GM18511 (cell line): Measurements from ENCODE around the gene OR1D5.
"Not testable (repeated sequence)": the region's sequence is repeated elsewhere in the genome, so short reads cannot be mapped to it uniquely, and the experiment has no call there.

ENCODE experiments used
- ATAC-seq: cut with Tn5 transposase; IDR thresholded peaks from one replicate; pipeline ENCODE4 v1.9.1; 2021; ENCODE audit warnings: mild to moderate bottlenecking, moderate library complexity; ENCODE audit not compliant: unreplicated experiment

Gene OR1D5

DNA sequence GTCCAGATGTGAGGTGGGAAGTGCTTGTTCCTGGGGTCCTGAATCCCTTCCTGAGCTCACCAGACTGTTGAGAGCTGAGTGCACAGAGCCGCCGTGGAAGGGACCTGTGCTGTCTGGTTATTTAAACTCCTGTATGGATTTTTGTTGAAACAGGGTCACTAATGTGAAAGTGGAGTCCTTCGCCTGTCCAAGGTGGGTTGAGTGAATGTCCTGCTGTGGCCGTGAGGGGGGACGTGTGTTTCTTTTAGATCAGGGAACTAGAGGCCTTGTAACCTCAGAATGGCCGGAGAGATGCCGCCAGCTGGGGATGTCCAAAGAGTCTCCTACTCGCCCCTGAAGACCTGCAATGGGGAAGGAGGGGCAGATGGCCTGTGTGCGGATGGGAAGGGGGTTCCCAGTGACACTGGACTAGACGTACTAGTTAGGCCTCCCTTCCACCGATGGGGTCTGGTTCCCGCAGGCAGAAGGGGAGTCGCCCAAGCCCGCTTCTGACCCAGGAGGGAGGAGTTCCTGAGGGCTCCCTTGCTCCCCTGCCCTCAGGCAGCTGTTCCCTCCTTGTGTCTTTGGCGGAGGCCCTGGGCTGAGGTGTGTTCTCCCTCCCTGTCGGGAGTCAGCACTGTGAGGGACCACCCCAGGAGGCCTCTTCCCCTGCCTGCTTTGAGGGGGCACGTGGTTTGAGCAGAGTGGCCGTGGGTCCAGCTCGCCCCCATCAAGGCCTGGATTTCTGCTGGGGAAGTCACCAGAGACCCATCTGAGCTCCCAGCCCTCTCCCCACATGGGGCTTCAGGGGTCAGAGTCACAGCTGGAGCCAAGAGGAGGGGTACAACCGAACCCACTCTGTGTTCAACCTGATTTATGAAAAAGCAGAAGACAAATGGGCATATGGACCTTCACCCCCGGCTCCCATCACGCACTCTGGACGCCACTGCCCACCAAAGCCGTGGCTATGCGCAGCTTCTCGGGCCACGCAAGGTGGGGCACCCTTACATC is 30.9 kb downstream of the OR1D5 start:
- no peak for ATAC-seq

DNA sequence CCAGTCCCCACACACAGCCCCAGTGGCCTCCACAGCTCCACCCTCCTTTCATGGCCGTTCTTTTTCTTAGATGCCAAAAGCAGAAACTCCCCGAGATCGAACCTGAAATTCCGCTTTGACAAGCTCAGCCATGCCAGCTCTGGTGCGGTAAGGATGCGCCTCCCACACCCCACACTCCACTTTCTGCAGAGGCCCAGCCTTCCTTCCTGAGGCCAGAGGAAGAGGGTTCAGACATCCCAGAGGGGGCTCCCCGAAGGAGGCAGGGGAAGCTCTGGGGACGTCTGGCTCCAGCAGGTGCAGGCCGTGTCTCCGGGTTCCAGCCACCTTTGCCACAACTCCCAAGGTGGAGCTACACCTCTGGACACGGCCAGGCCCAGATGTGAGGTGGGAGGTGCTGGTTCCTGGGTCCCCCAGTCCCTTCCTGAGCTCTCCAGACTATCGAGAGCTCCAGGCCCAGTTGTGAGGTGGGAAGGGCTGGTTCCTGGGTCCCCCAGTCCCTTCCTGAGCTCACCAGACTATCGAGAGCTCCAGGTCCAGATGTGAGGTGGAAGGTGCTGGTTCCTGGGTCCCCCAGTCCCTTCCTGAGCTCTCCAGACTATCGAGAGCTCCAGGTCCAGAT is 32.4 kb downstream of the OR1D5 start:
- not testable (repeated sequence) for ATAC-seq

DNA sequence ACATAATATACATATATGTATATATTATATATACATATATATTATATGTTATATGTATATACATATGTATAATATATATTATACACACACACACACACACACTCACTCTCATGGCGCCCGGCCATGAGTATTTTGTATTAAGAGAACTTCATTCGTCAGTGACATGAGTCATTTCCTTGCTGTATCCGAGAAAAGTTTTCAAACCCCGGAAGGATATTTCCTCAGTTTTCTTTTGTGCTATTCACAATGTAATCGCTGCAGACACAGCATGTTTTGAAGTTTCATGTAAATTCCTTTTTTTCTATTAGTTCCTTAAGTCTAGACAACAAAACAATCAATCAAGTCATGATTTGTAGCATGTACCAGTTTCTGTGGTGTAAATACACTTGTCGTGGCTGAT is 33.3 kb downstream of the OR1D5 start:
- ATAC-seq = no peak

DNA sequence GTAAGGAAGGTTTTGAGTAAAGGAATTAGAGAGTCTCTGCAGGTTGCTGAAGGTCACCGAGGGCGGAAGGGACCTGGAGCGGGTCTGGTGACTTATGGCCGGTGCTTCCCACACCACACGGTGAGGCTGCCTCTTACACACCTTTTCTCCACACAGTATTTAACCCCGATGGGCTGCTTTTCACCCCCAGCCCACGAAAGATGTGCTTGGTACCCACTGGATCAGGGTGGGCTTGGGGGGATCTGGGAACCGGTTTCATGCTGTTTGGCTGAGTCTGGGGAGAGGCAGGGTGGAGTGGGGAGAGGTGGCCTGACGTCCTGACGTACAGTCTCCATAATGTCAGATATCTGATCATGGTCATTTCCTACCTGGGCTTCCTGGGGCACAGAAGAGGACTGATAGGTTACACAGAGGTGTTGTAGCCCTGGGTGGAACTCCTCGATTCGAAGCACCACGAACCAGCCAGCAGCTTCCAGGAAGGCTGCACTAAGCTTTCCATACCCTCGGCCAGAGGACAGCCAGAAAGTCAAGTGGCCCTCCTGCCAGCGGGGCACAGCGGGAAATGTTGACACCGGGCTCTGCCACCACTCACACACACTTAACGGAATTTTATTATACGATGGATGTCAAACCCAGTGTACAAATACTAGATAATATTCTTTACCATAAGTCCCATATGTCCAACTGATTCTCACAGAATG is 34.0 kb downstream of the OR1D5 start:
- no peak for ATAC-seq

DNA sequence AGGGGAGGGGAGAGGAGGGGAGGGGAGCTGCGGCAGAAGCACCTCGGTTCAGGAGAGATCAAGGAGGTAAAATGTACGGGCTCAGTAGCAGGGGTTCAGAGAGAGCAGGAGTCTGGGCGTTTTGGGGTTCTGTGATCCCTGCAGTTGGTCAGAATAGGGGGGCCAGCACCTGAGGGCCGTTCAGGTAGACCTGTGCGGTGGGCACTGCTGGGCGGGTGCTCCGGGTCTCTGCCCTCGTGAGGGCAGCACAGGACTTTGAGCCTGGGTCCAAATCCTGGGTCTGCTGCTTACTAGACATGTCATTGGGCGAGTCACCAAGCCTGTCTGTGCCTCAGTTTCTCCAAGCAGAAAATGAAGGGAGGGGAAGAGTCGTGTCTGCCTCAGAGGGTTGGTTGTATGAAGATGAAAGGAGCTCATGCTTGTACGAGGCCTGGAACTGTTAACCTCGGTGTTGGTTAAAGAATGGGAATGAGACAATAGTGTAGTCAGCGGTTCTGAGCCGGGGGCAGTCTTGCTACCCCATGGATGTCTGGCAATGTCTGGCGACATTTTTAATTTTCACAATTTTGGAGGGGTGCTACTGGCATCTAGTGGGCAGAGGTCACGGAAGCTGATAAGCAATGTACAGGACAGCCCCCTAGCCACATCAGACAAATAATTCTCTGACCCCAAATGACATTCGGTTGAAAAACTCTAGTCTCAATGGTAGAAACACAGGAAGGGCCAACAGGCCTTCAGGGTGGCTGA is 35.4 kb downstream of the OR1D5 start:
- ATAC-seq = no peak

DNA sequence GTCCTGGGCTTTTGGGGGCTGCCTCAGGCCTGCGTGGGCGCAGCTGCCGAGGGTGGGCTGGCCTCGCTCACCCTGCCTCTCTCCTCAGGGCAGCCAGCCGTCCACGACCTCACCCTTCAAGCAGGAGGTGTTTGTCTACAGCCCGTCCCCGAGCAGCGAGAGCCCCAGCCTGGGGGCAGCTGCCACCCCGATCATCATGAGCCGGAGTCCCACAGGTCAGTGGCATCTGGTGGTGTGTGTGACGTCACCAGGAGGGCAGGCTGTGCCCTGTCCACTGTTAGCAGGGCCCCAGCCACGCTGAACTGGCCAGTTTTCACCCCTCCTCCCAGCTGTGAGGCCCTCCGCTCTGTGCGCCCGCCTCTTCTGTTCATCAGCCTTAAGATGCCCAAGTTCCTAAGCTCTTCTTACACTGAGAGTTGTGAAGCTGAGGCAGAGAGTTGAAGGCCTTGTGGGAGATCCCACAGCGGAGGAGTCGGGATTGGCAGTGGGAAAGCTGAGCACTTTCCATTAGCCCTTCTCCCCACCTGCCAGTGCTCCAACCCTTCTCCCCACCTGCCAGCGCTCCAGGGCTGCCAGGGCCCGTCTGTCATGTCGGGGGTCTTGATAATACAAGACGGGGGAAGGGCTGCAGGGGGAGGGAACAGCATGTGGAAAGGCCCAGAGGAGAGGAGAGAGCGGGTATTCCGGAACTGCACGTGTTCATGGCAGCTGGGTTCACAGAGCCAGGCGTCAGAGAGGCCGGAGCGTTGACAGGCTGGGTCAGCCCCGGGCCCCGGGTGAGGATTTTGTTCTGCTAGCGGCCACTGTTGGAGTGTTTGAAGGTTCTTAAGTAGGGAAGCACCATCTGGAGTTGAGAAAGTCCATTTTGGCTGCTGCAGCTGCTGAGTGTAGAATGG is 36.3 kb downstream of the OR1D5 start:
- ATAC-seq = no peak

DNA sequence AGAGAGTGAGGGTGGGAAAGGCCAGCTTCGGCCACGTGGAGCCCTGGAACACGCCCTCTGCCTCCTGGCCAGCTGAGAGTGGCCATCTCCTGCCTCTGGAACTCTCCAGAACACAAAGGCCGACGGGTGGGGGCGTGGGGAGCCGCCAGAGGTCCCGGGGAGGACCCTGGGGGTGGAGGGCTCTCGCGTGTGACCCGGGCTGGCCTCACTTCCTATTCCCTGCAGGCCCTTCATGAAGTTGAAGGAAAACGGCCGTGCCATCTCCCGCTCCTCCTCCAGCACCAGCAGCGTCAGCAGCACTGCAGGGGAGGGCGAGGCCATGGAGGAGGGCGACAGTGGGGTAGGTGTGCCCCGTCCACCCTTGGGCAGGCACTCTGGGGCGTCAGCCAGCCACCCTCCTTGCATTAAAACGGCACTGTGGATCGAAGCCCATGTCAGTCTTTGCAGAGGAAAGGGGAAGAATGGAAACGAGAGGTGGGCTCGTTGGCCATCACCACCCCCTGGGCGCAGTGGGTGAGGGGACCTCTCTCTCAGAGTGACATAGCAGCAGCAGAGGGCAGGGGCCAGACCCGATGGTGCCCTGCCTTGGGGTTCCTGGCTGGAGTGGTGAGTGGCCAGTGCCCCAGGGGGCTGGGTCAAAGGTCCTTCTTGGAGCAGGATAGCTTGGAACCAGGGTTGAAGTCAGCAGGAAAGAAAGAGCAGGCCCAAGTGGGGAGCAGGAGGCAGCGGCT is 37.1 kb downstream of the OR1D5 start:
- no peak for ATAC-seq

DNA sequence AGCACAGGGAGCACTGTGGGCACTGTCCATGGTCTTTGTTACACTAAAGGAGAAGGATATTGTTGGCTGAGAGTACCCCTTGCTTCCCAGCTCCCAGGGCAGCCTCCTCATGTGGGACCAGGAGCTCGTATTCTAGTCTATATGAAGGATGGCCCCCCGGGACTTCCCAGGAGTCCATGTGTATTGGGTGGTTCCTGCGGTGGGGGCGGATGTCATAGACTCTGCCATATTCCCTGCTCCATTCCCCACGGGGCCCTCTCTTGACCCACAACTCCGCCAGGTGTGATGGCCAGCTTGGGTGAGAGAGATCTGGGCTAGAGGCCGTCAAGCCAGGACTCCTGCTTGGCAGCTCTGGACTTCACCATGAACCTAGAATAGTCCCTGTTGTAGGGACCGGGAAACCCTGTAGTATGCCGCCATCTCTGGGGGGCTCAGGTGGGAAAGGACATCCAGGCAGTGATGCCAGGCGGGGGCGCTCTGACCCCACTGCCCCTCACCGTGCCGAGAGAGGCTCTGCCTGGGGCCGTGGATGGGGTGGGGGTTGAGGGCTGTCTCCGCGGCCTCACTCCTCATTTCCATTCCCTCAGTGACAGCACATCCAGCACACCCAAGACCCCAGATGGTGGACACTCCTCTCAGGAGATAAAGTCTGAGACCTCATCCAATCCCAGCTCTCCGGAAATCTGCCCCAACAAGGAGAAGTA is 37.8 kb downstream of the OR1D5 start:
- no peak for ATAC-seq

DNA sequence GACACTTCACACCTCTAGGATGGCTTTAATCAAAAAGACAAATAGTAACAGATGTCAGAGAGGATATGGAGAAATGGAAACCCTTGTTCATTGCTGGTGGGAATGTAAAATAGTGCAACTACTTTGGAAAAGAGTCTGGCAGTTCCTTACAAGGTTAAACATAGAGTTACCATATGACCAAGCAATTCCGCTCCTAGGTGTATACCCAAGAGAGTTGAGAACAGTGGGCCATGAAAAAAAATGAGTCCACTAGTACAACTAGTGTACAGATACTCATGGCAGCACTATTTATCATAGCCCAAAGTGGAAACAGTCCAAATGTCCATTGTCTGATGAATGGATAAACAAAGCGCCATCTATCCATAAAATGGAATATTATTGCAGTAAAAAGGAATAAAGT is 39.1 kb downstream of the OR1D5 start:
- ATAC-seq = no peak

DNA sequence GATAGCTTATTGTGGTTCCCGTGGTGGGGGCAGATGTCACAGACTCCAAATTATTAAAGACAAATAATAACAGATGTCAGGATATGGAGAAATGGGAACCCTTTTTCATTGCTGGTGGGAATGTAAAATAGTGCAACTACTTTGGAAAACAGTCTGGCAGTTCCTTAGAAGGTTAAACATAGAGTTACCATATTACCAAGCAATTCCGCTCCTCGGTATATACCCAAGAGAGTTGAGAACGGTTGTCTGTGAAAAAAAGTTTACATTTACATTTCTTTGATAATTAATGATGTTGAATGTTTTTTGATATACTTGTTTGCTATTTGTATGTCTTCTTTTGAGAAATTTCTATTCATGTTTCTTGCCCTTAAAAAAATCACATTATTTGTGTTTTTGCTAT is 41.2 kb downstream of the OR1D5 start:
- no peak for ATAC-seq

DNA sequence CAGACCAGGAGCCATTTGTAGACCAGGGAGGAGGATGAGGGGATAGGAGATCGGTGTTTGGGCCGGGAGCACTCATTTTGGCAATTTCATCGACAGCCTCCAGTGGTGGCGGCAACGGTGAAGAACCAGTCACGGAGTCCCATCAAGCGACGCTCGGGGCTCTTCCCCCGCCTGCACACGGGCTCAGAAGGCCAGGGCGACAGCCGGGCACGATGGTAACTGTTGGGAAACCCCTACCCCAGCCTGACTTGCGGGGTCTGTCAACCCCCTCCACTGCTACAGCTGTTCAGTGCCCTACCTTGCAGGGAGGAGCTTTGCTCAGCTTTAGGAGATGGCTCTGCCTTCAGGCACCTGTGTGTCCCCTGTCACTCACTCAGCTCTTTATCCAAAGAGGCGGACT is 43.0 kb downstream of the OR1D5 start:
- no peak for ATAC-seq

DNA sequence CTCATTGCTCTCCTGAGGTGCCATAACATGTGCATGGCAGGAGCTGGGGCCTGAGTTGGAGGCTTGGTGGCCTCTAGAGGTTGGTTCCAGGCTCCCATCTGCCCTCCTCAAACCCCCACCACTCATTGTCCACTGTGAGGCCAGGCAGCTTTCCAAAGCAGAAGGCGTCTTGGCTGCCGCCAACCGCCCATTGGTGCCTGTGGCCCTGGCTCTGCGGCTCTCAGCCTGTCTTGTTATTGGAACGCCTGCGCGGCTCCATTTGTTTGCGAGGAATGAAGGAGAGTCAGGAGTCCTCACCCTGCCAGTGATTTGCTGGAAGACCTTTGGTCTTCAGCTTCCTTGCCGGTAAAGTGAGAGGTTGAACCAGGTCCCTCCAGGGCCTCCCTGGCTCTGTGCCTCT is 43.6 kb downstream of the OR1D5 start:
- no peak for ATAC-seq

DNA sequence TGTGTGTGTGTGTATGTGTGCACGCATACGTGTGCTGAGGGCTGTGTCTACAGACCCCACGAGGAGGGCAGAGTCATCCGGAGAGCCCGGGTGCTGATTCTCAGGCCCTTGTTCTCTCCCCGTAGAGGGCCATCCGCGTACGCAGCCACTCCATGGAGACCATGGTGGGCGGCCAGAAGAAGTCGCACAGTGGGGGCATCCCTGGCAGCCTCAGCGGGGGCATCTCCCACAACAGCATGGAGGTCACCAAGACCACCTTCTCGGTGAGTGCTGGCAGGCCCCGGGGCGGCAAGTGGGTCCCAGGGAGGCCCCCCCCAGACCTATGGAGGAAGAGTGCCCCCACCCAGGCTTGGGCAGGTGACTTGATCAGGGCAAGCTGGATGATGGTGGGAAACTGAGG is 45.5 kb downstream of the OR1D5 start:
- ATAC-seq = no peak

DNA sequence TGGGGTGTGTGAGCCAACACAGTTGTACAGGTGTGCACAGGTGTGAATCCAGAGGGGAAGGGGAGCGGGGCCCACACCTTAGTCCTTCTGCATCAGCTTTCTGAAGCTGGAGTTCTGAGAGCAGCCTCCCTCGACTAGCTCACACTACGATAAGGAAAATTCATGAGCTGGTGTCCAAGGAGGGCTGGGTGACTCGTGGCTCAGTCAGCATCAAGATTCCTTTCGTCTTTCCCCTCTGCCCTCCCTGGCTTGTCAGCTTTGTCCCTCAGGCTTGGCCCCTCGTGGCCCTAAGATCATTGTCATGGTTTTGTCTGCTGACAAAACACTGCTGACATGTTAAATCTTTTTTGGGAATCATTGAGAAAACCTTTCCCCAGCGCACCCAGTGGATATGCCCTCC is 47.5 kb downstream of the OR1D5 start:
- ATAC-seq = no peak

DNA sequence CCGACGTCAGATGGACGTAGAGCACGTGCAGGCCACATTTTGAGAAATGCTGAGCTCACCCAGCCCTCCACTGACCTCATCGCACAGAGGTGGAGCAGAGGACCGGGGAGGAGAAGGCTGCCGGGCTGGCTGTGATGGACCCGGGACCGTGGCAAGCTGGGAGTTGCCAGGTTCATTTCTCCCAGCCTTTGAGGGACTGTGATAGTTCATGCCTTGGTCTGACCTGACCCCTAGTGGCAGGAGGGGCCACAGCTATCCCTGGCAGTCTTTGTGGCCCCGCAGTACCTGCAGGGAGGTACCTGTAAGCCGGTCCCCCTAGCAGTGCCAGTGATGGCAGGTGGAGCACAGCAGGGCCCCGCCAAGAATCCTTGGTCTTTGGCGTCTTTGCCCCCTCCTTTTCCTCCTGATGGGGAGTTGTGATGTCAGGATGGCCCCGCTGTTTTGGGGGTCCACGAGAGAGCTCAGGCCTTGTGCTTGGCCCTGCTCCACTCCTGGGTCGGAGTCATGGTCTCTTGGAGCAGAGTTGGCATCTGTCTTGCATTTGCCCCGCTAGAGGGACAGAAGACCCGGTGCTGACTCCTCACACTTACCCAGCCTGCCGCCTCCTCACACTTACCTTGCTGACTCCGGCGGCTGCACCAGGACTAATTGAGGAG is 50.4 kb downstream of the OR1D5 start:
- ATAC-seq = no peak
